IPS DF 6.9 (cell line): ENCODE data around the gene JAM2.

Source experiments
- DNase-seq: peaks from one replicate; pipeline ENCODE4 v3.0.0-alpha.2; 2013; ENCODE audit warnings: low read depth, low spot score
- H3K27ac ChIP-seq: one replicate; pipeline ENCODE4 v1.5.1; 2013; ENCODE audit warnings: low read length, control low read depth
- H3K27me3 ChIP-seq: 2 replicates; pipeline ENCODE4 v1.6.1; 2013; ENCODE audit warnings: mild to moderate bottlenecking, low read length; ENCODE audit not compliant: control insufficient read depth, insufficient read depth
- H3K36me3 ChIP-seq: 2 replicates; pipeline ENCODE4 v1.6.1; 2013; ENCODE audit warnings: low read length; ENCODE audit not compliant: control insufficient read depth, insufficient read depth
- H3K4me1 ChIP-seq: 2 replicates; pipeline ENCODE4 v1.6.1; 2013; ENCODE audit warnings: low read length; ENCODE audit not compliant: control insufficient read depth, insufficient read depth
- H3K4me3 ChIP-seq: 2 replicates; pipeline ENCODE4 v1.5.1; 2013; ENCODE audit warnings: mild to moderate bottlenecking, low read length
- H3K9me3 ChIP-seq: 2 replicates; pipeline ENCODE4 v1.6.1; 2013; ENCODE audit warnings: low read length, inconsistent platforms; ENCODE audit not compliant: control insufficient read depth, insufficient read depth
- WGBS: extraction: QIAGEN DNeasy Blood & Tissue Kit; methylation state at CpG from one replicate; pipeline ENCODE4 v1.1.7; 2013; ENCODE audit warnings: mixed read lengths, missing lambda C conversion rate; ENCODE audit not compliant: insufficient read length, insufficient coverage; 5-methylcytosine and 5-hydroxymethylcytosine counted together

The JAM2 gene

GRCh38 chr21:25646474-25646873 lies 7.4 kb downstream of the JAM2 start:
- H3K4me3 ChIP-seq: no peak overlapping the region
- no peaks in the 10 kb centered on the region for H3K27me3 ChIP-seq
- no peaks in the 10 kb centered on the region for H3K9me3 ChIP-seq
- H3K36me3 ChIP-seq: no peaks in the 10 kb centered on the region
- no peak overlapping the region for H3K27ac ChIP-seq
- no CpG with 5 or more reads among the region's 1 CpG for WGBS
- DNase-seq: no peak
- H3K4me1 ChIP-seq: no peaks in the 10 kb centered on the region

- no peak for DNase-seq
- Histone ChIP-seq H3K27me3 (no peaks in the 10 kb centered on the region), H3K36me3 (no peaks in the 10 kb centered on the region), H3K4me3 (no peak overlapping the region), H3K27ac (no peak overlapping the region), H3K4me1 (no peaks in the 10 kb centered on the region), H3K9me3 (no peaks in the 10 kb centered on the region)
- no CpG with 5 or more reads among the region's 5 CpGs for WGBS
Measured at GRCh38 chr21:25647647-25648046, 8.6 kb downstream of the JAM2 start.

- no CpG with 5 or more reads among the region's 7 CpGs for WGBS
Measured at GRCh38 chr21:25649146-25649545, 10.1 kb downstream of the JAM2 start.

GRCh38 chr21:25656412-25656811 lies 17.4 kb downstream of the JAM2 start:
- H3K27ac ChIP-seq: no peak overlapping the region
- H3K9me3 ChIP-seq: no peaks in the 10 kb centered on the region
- WGBS: no CpG with 5 or more reads among the region's 2 CpGs
- H3K27me3 ChIP-seq: no peaks in the 10 kb centered on the region
- no peak overlapping the region for H3K4me3 ChIP-seq
- no peak for DNase-seq
- H3K36me3 ChIP-seq: no peaks in the 10 kb centered on the region
- H3K4me1 ChIP-seq: no peaks in the 10 kb centered on the region

More at GRCh38 chr21:25649146-25649545, 10.1 kb downstream of the JAM2 start:
- no peaks in the 10 kb centered on the region for H3K9me3 ChIP-seq
- H3K36me3 ChIP-seq: no peaks in the 10 kb centered on the region
- H3K27me3 ChIP-seq: no peaks in the 10 kb centered on the region
- no peak overlapping the region for H3K27ac ChIP-seq
- H3K4me1 ChIP-seq: no peaks in the 10 kb centered on the region
- no peak overlapping the region for H3K4me3 ChIP-seq
- no peak for DNase-seq

GRCh38 chr21:25657140-25657539 lies 18.1 kb downstream of the JAM2 start:
- H3K4me3 ChIP-seq: no peak overlapping the region
- WGBS: no CpG with 5 or more reads among the region's 2 CpGs
- no peaks in the 10 kb centered on the region for H3K36me3 ChIP-seq
- no peak for DNase-seq
- no peaks in the 10 kb centered on the region for H3K9me3 ChIP-seq
- H3K27ac ChIP-seq: no peak overlapping the region
- H3K27me3 ChIP-seq: no peaks in the 10 kb centered on the region
- no peaks in the 10 kb centered on the region for H3K4me1 ChIP-seq

- WGBS: no CpG with 5 or more reads among the region's 1 CpG
Measured at GRCh38 chr21:25658427-25659035, 19.5 kb downstream of the JAM2 start.

GRCh38 chr21:25660233-25660632 lies 21.2 kb downstream of the JAM2 start:
- Histone ChIP-seq H3K27ac (no peak overlapping the region), H3K4me3 (no peak overlapping the region), H3K9me3 (no peaks in the 10 kb centered on the region), H3K36me3 (no peaks in the 10 kb centered on the region), H3K4me1 (no peaks in the 10 kb centered on the region), H3K27me3 (no peaks in the 10 kb centered on the region)
- no CpG with 5 or more reads among the region's 1 CpG for WGBS
- DNase-seq: no peak

More at GRCh38 chr21:25658427-25659035, 19.5 kb downstream of the JAM2 start:
- Histone ChIP-seq H3K4me3 (no peak overlapping the region), H3K27me3 (no peaks in the 10 kb centered on the region), H3K27ac (no peak overlapping the region), H3K36me3 (no peaks in the 10 kb centered on the region), H3K9me3 (no peaks in the 10 kb centered on the region), H3K4me1 (no peaks in the 10 kb centered on the region)
- DNase-seq: no peak

GRCh38 chr21:25664491-25664931 lies 25.5 kb downstream of the JAM2 start:
- no CpG with 5 or more reads among the region's 4 CpGs for WGBS
- Histone ChIP-seq H3K27ac (no peak overlapping the region), H3K9me3 (no peaks in the 10 kb centered on the region)

GRCh38 chr21:25670726-25671125 lies 31.7 kb downstream of the JAM2 start:
- Histone ChIP-seq H3K4me3 (no peak overlapping the region), H3K4me1 (no peaks in the 10 kb centered on the region), H3K36me3 (no peaks in the 10 kb centered on the region), H3K27ac (no peak overlapping the region), H3K9me3 (no peaks in the 10 kb centered on the region), H3K27me3 (no peaks in the 10 kb centered on the region)
- no peak for DNase-seq

More at GRCh38 chr21:25664491-25664931, 25.5 kb downstream of the JAM2 start:
- no peaks in the 10 kb centered on the region for H3K36me3 ChIP-seq
- DNase-seq: no peak
- H3K4me1 ChIP-seq: no peaks in the 10 kb centered on the region
- H3K27me3 ChIP-seq: no peaks in the 10 kb centered on the region
- H3K4me3 ChIP-seq: no peak overlapping the region

GRCh38 chr21:25676451-25676850 lies 37.4 kb downstream of the JAM2 start:
- Histone ChIP-seq H3K27ac (no peak overlapping the region), H3K4me3 (no peak overlapping the region), H3K27me3 (no peaks in the 10 kb centered on the region), H3K36me3 (no peaks in the 10 kb centered on the region), H3K9me3 (no peaks in the 10 kb centered on the region), H3K4me1 (no peaks in the 10 kb centered on the region)
- no peak for DNase-seq

- no peaks in the 10 kb centered on the region for H3K36me3 ChIP-seq
- H3K4me3 ChIP-seq: no peak overlapping the region
- no CpG with 5 or more reads among the region's 9 CpGs for WGBS
- H3K27me3 ChIP-seq: no peaks in the 10 kb centered on the region
- no peaks in the 10 kb centered on the region for H3K9me3 ChIP-seq
- peaks cover 2% of the 10 kb centered on the region; the same call in 1 of the 2 replicates for H3K4me1 ChIP-seq
- H3K27ac ChIP-seq: no peak overlapping the region
- no peak for DNase-seq
Measured at GRCh38 chr21:25682382-25682781, 43.3 kb downstream of the JAM2 start.
